Embryonic facial prominence (tissue), 1 donor: ENCODE results near the gene OGN.
A peak's percentile ranks its signal among the peaks of the same experiment; 100 is the strongest.

Experiments
- DNase-seq: peaks from one replicate; pipeline ENCODE4 v3.0.0-alpha.2; 2016; ENCODE audit errors: extremely low spot score

The OGN gene

DNA sequence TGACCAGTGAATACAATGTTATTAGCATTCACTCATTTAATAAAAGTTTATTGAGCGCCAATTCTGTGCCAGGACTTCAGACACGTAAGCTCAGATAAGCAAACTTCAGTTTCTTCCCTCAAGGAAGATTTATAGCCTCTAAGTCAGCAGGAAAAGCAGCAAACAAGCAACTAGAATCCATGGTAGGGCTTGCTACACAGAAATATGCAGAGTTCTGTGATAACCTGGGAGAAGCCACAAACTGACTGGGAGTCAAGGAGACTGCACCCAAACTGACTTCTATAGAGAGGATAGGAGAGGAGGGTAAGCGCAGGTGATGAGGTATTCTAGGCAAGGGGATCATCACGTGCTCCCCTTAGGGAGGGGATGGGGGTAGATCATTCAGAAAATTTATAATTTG lies 1.4 kb upstream of the OGN start:
- no peak for DNase-seq

DNA sequence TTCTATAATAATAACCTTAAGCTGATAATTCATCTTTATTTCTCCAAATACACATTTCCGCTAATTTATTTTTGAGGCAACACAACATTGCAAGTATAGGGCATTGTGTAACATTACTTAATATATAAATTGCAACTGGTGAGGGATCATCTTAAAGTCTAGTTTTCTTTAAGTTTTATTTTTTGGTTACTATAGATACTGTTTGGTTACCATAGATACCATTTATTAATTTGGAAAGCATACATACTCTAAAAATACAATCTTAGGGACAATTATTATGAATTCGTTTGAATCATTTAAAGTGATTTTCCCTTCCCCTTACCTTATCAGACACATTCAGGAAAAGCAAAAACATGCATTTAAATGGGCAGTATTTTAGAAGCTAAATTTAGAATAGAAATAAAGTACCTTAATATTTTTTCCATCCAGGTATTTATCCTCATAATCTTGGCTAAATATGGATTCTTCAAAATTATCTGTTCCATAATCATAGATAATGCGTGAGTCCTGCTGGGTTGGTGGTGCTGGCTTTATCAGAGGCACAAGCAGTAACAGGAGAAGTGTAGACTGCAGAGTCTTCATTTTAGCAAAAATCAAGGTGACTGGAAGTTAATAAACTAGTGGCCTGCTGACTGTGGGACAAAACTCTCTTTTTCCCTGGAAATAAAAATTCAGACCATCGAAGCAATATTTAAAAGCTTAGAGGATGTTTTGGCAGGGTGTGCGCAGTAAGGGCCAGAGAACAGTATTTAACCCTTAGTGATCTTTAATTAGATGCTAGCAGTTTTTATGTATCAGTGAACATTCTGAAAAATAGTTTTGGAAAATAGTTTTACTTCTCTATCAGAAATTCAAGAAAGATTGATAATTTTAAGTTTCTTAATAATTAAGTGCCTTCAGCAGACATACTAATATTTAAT lies 1.3 kb downstream of the OGN start:
- no peak for DNase-seq

DNA sequence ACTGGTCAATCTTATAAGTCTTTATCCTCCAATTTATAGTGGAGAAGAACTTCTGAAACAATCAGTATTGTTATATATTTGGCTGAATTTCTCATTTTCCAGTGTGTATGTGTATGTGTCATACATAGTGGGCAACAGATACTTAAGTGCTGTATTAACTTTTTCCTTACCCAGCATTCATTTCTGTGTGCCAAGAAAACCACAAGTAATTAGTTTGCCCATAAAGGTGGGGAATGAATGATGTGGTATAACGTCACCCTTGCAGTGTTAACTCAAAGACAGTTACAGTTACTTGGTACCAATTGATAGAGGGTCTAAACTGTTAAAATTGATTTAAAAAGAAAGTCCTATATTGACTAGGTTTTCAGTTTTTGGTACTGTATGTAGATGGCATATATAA lies 2.0 kb downstream of the OGN start:
- DNase-seq: no peak

GRCh38 chr9:92397853-92398252 lies 6.5 kb downstream of the OGN start:
- no peak for DNase-seq

- DNase-seq: no peak
These were observed 8.8 kb downstream of the OGN start for GRCh38 chr9:92395617-92396016.

DNA sequence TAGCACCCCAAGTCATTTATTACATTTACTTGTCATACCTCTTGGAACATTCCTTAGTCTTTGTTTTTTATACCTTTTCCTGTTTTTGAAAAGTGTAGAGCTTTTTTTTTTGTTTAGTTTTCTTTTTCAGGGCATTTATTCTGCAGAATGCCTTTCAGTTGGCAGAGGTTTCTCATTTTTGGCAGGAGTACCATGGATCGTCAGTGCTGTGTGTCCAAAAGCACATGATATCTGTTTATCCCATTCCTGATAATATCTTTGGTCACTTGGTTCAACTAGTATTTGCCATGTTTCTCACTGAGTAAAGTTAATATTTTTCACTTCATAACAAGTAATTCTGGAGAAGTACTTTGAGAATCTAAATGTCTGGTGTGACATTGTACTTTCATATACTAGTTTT lies 10.7 kb downstream of the OGN start:
- DNase-seq: no peak

DNA sequence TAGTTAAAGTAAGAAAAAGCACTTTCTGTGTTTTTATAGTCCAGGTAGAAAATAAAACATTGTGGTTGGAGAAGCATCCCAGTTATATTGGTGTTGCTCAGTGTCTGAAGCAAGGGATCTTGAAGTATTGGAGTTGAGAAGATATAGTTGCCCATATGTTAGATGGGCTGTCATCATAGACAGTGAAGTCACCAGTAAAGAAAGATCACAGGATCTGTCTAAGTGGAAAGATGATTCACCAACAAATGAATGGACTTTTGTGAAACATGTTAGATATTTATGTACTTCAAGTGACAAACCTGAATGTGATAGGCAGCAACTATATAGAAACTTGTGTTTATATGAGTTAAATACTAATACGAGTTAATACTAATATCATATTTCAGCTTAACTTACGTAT lies 11.7 kb downstream of the OGN start:
- DNase-seq: no peak

GRCh38 chr9:92385953-92386352 lies 18.4 kb downstream of the OGN start:
- DNase-seq: no peak

DNA sequence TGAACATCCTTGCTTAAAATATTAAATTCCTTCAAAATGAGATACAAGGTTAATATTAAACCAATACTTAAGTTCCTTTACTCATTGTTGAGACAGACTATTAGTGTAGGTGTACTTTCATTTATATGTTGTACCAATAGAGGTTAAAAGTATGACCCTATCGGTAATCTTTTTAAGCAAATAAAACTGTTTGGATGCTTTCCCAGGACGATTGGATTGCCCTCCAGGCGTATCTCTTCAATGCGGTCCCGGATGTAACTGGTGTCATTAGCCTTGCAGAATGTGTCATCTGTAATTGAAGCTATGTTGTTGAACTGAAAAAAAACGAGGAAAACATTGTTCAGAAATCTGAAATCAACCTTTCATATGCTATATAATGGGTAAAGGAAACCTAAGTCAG lies 18.9 kb downstream of the OGN start:
- DNase-seq: no peak

DNA sequence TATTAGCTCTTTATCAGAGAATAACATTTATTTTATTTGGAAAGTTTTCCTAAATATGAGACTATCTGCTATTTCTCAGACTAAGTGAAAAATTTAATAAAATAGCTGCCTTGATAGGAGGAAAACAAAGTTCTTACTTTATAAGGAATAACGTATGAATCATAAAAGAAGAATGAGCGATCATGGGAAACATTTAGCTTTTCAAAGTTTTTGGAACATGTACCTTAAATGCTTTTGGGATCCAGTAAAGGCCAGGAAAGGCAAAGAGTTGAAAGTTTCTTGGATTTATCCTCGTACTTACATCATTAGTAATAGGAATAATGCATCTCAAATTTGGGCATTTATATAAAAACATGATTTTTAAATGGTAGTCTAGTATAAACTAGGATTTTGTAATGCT lies 19.4 kb downstream of the OGN start:
- no peak for DNase-seq

DNA sequence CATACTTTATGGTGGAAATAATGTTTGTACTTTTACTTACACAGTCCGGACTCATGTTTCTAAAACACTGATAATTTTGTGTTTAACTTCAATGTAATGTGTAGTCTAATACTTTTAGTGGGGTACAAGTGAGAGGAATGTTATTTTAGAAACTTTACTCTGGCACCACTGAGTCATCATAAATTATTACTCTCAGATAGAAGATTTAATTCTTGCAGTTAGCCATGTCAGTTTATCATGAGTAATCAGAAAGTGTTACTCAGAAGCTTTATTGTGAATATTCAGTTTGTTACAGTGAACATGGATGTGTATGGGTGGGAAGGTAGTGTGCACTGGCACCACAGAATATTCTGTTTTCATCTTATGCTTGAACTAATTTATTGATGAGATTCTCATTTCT lies 20.0 kb downstream of the OGN start:
- no peak for DNase-seq

DNA sequence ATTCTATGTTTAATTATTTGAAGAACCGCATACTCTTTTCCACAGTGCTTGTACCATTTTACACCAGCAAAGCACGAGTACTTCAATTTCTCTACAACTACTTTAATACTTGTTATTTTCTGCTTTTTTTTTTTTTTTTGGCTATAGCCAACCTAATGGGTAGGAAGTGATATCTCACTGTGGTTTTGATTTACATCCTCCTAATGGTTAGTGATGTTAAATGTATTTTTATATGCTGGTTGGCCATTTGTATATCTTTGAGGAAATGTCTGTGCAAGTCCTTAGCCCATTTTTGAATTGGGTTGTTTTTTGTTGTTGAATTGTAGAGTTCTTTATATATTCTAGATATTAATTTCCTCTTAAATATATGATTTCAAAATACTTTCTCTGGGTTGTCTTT lies 22.6 kb downstream of the OGN start:
- DNase-seq: no peak

GRCh38 chr9:92380603-92381002 lies 23.8 kb downstream of the OGN start:
- DNase-seq: no peak

DNA sequence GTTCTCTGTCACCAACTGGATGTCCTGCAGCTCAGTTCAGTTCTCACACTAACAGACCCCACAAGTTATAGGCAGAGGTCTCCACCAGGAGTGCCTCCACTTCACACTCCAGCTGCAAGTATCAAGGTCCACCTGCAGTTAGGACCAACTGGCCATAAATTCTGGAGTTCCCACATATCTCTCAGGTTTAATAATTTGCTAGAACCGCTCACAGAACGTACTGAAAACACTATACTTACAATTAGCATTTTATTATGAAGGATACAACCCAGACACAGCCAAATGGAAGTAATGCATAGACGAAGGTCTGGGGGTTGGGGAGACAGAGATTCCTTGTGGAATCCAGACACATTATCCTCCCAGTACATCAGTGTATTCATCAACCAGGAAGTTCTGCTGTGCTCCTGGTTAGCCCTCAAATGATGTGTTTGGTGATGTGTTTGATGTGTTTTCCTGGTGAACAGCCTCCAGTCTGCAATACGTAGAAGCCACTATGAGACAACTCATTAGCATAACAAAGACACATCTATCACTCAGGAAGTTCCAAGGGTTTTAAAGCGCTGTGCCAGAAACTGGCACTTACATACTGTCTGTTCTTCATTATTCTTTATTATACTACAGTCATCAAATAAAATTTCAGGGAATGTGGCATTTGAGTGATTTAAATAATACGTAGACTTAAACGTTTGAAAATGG lies 25.4 kb downstream of the OGN start:
- no peak for DNase-seq

GRCh38 chr9:92377876-92378275 lies 26.5 kb downstream of the OGN start:
- no peak for DNase-seq

DNA sequence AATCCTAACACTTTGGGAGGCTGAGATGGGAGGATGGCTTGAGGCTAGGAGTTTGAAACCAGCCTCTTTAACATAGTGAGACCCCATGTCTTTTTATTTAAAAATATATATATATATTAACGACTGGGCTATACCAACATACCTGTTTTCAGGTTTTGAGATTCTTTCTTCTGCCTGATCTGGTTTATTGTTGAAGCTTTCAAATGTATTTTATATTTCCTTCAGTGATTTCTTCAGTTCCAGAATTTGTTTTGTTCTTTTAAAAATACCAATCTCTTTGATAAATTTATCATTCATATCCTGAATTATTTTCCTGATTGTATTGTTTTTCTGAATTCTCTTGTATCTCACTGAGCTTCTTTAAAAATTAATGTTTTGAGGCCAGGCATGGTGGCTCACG lies 31.2 kb downstream of the OGN start:
- no peak for DNase-seq

GRCh38 chr9:92369075-92369474 lies 35.3 kb downstream of the OGN start:
- DNase-seq: no peak

DNA sequence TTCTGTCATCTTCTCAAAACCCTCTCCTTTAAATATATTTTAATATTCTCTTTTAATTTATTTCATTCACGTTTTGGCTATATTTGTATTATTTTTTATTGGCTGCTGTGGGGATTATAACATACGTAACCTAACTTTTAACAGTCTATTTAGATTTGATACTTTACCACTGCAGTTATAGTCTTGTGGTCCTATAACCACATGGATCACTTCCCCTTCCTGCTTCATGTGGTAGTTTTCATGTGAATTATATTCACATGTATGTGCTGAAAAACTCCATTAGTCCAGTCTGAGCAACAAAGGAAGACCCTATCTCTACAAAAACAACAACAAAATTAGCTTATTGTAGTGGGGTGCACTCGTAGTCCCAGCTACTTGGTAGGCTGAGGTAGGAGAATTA lies 44.3 kb downstream of the OGN start:
- DNase-seq: no peak

- DNase-seq: no peak
These were observed 44.9 kb downstream of the OGN start for GRCh38 chr9:92359394-92359995.

DNA sequence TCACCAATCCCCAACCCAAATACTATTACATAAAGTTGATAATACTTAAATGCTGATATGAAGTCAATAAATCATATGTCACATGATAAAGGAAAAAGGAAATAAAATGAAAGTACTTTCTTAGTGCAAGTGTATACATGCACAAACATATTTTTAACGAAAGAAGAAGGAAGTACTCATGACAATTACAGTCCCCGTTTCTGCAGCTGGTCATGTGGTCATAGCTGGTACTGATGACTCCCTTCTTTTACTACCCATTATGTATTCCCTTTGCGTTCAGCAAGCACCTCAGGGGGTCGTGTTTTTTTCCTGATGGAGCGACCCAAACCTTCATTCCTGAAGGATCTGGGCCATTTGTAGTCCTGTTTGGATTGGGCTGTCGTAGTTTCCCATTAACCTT lies 51.3 kb downstream of the OGN start:
- no peak for DNase-seq

DNA sequence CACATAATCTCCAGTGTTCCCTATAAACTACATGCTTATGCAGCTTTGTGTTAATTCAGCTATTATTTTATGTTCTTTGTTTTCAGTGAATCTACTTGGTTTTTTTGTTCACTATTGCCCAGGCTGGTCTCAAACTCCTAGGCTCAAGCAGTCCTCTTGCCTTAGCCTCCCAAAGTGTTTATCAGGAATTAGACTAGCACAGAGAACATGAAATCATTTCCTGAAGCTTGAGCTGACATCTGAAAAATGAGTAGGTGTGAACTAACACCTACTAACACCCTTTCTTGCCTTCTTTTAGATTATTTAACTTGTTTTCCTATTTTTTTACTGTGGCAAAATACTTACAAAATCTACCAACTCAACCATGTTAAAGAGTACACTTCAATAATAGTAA lies 53.6 kb downstream of the OGN start:
- no peak for DNase-seq

GRCh38 chr9:92349771-92350739 lies 54.3 kb downstream of the OGN start:
- DNase-seq: peak; percentile 85
